Pulmonary artery endothelial cell (primary cell): Measurements from ENCODE around the gene FGGY. TPM values are rescaled to one million over a fixed set of nuclear protein-coding genes. Genes with fewer than 3 reads are reported as not detected.
A peak's percentile ranks its signal among the peaks of the same experiment; 100 is the strongest.

Source experiments
- DNase-seq: peaks from one replicate; pipeline ENCODE4 v3.0.0-alpha.2; 2011; ENCODE audit warnings: low read depth, low spot score
- total RNA-seq: library from RNA; depleted of rRNA; stranded (reverse); fragments of >200 nt; gene quantifications from 2 replicates; pipeline ENCODE4 v1.2.3, GENCODE V29; 2014

FGGY gene
- total RNA-seq, 1 donor from 2014 or later: 9.3 TPM

- no peak for DNase-seq
These were observed 113.6 kb downstream of the FGGY start for GRCh38 chr1:59410457-59410856.

GRCh38 chr1:59411147-59411546 lies 114.3 kb downstream of the FGGY start:
- DNase-seq: no peak

GRCh38 chr1:59412718-59413326 lies 115.9 kb downstream of the FGGY start:
- no peak for DNase-seq

- no peak for DNase-seq
These were observed 116.4 kb downstream of the FGGY start for GRCh38 chr1:59413327-59413720.

- no peak for DNase-seq
These were observed 117.7 kb downstream of the FGGY start for GRCh38 chr1:59414406-59415133.

- no peak for DNase-seq
These were observed 118.5 kb downstream of the FGGY start for GRCh38 chr1:59415286-59415850.

- no peak for DNase-seq
These were observed 119.0 kb downstream of the FGGY start for GRCh38 chr1:59415881-59416280.

GRCh38 chr1:59417406-59417805 lies 120.5 kb downstream of the FGGY start:
- DNase-seq: no peak

- no peak for DNase-seq
These were observed 121.7 kb downstream of the FGGY start for GRCh38 chr1:59418363-59419144.

GRCh38 chr1:59419361-59420140 lies 122.7 kb downstream of the FGGY start:
- DNase-seq: no peak

- DNase-seq: no peak
These were observed 124.5 kb downstream of the FGGY start for GRCh38 chr1:59421232-59421920.

- peak; percentile 91 for DNase-seq
These were observed 126.2 kb downstream of the FGGY start for GRCh38 chr1:59422921-59423575.

- no peak for DNase-seq
These were observed 130.3 kb downstream of the FGGY start for GRCh38 chr1:59427155-59427554.

- no peak for DNase-seq
These were observed 130.9 kb downstream of the FGGY start for GRCh38 chr1:59427784-59428183.

- no peak for DNase-seq
These were observed 131.9 kb downstream of the FGGY start for GRCh38 chr1:59428828-59429227.

- DNase-seq: no peak
These were observed 132.8 kb downstream of the FGGY start for GRCh38 chr1:59429656-59430055.

- no peak for DNase-seq
These were observed 134.8 kb downstream of the FGGY start for GRCh38 chr1:59431566-59432294.

- no peak for DNase-seq
These were observed 135.9 kb downstream of the FGGY start for GRCh38 chr1:59432531-59433439.
